Ectodermal cell (in vitro differentiated cells): ENCODE measurements around the gene SAMD13.

ENCODE experiments used
- H3K27ac ChIP-seq: 2 replicates; pipeline ENCODE4 v1.7.0; 2013; ENCODE audit warnings: mild to moderate bottlenecking, low read depth, low read length; ENCODE audit not compliant: insufficient read depth, poor library complexity, severe bottlenecking
- H3K27me3 ChIP-seq: 2 replicates; pipeline ENCODE4 v1.7.0; 2013; ENCODE audit warnings: mild to moderate bottlenecking, low read length; ENCODE audit not compliant: insufficient read depth, control insufficient read depth, poor library complexity, severe bottlenecking
- H3K36me3 ChIP-seq: one replicate; pipeline ENCODE4 v1.7.0; 2013; ENCODE audit warnings: low read length; ENCODE audit not compliant: control insufficient read depth, insufficient read depth
- H3K4me1 ChIP-seq: one replicate; pipeline ENCODE4 v1.7.0; 2013; ENCODE audit warnings: low read length; ENCODE audit not compliant: control insufficient read depth, insufficient read depth
- H3K4me3 ChIP-seq: 2 replicates; pipeline ENCODE4 v1.7.0; 2013; ENCODE audit warnings: low read depth, low read length, control low read depth; ENCODE audit not compliant: insufficient read depth
- H3K9me3 ChIP-seq: 2 replicates; pipeline ENCODE4 v1.7.0; 2013; ENCODE audit warnings: mild to moderate bottlenecking, low read length, moderate library complexity; ENCODE audit not compliant: control insufficient read depth
- WGBS, 2 experiments: methylation state at CpG; one replicate each; pipeline ENCODE4 v1.1.7; 2013; ENCODE audit warnings: missing lambda C conversion rate in 2 of 2; 5-methylcytosine and 5-hydroxymethylcytosine counted together

SAMD13 gene

GRCh38 chr1:84352298-84353106 lies 51.0 kb downstream of the SAMD13 start:
- Histone ChIP-seq H3K36me3 (no peaks in the 10 kb centered on the region), H3K4me1 (no peaks in the 10 kb centered on the region), H3K27ac (no peak overlapping the region), H3K9me3 (no peaks in the 10 kb centered on the region), H3K27me3 (no peaks in the 10 kb centered on the region), H3K4me3 (no peak overlapping the region)
- WGBS, 2 experiments: 90 to 94% methylated on average over 3 of the region's 3 CpGs

DNA sequence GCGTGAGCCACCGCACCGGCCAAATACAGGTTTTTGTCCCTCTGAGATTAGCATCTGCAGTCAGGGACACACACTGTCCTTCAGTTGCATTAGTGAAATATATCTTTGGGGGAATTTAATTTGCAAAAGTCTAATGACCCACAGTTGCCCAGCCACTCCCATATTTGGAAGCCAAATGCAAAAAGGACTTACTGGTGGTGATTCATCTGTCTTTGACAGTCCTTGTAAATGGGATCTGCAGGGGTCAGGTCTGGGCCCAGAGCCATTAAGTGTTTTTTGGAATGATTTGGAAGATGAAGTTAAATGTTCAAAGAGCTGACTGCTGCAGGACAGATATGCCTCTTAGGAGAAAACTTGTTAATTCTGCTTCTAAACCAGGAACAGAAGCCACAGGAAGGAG lies 52.2 kb downstream of the SAMD13 start:
- WGBS, 2 experiments: 92 to 93% methylated on average over 3 of the region's 3 CpGs

DNA sequence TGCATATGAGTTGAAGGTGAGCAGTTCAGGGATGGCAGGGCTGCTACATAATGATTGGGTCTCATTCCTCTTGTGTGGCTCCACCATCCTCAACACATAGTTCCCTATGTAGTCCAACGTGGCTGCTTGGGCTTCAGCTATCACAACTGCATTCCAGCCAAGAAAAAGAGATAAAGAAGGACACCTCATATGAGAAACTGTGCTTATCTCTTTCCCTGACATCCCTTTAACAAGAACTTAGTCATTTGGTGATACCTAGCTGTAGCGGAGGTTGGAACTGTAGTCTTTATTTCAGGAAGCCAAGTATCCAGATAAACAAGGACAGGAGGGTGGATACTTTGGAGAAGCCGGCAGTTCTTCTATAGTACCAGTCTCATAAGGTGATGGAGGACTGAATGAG lies 54.0 kb downstream of the SAMD13 start:
- no peak overlapping the region for H3K4me3 ChIP-seq
- 96 to 97% methylated on average over 3 of the region's 3 CpGs for WGBS, 2 experiments

More for the DNA sequence above, 52.2 kb downstream of the SAMD13 start:
- H3K9me3 ChIP-seq: no peaks in the 10 kb centered on the region
- H3K4me3 ChIP-seq: no peak overlapping the region
- no peaks in the 10 kb centered on the region for H3K36me3 ChIP-seq
- H3K4me1 ChIP-seq: no peaks in the 10 kb centered on the region
- no peaks in the 10 kb centered on the region for H3K27me3 ChIP-seq
- H3K27ac ChIP-seq: no peak overlapping the region

GRCh38 chr1:84356881-84357280 lies 55.4 kb downstream of the SAMD13 start:
- no peaks in the 10 kb centered on the region for H3K4me1 ChIP-seq
- WGBS, 2 experiments: no CpG with 5 or more reads among the region's 1 CpG

More for the DNA sequence above, 54.0 kb downstream of the SAMD13 start:
- no peak overlapping the region for H3K27ac ChIP-seq
- no peaks in the 10 kb centered on the region for H3K9me3 ChIP-seq
- no peaks in the 10 kb centered on the region for H3K4me1 ChIP-seq
- no peaks in the 10 kb centered on the region for H3K36me3 ChIP-seq
- no peaks in the 10 kb centered on the region for H3K27me3 ChIP-seq

GRCh38 chr1:84358695-84359094 lies 57.2 kb downstream of the SAMD13 start:
- Histone ChIP-seq H3K4me3 (no peak overlapping the region), H3K4me1 (no peaks in the 10 kb centered on the region), H3K9me3 (no peaks in the 10 kb centered on the region), H3K27ac (no peak overlapping the region), H3K27me3 (no peaks in the 10 kb centered on the region), H3K36me3 (no peaks in the 10 kb centered on the region)
- WGBS, 2 experiments: 84 to 100% methylated on average over 3 of the region's 4 CpGs

More at GRCh38 chr1:84356881-84357280, 55.4 kb downstream of the SAMD13 start:
- Histone ChIP-seq H3K36me3 (no peaks in the 10 kb centered on the region), H3K9me3 (no peaks in the 10 kb centered on the region), H3K4me3 (no peak overlapping the region), H3K27me3 (no peaks in the 10 kb centered on the region), H3K27ac (no peak overlapping the region)

- Histone ChIP-seq H3K36me3 (no peaks in the 10 kb centered on the region), H3K4me3 (no peak overlapping the region), H3K9me3 (no peaks in the 10 kb centered on the region), H3K27me3 (no peaks in the 10 kb centered on the region), H3K4me1 (no peaks in the 10 kb centered on the region), H3K27ac (no peak overlapping the region)
- WGBS, 2 experiments: 80 to 93% methylated on average over 1 of the region's 1 CpG
These were observed 58.8 kb downstream of the SAMD13 start for GRCh38 chr1:84360316-84360715.

- Histone ChIP-seq H3K9me3 (no peaks in the 10 kb centered on the region), H3K36me3 (no peaks in the 10 kb centered on the region), H3K27ac (no peak overlapping the region), H3K4me1 (no peaks in the 10 kb centered on the region), H3K4me3 (no peak overlapping the region), H3K27me3 (no peaks in the 10 kb centered on the region)
- 95 to 97% methylated on average over 3 of the region's 3 CpGs for WGBS, 2 experiments
These were observed 60.3 kb downstream of the SAMD13 start for GRCh38 chr1:84361796-84362195.

GRCh38 chr1:84363019-84363418 lies 61.5 kb downstream of the SAMD13 start:
- Histone ChIP-seq H3K4me3 (no peak overlapping the region), H3K36me3 (no peaks in the 10 kb centered on the region), H3K27ac (no peak overlapping the region), H3K9me3 (no peaks in the 10 kb centered on the region), H3K4me1 (no peaks in the 10 kb centered on the region), H3K27me3 (no peaks in the 10 kb centered on the region)
- WGBS, 2 experiments: 92 to 93% methylated on average over 5 of the region's 5 CpGs

GRCh38 chr1:84363622-84364021 lies 62.1 kb downstream of the SAMD13 start:
- Histone ChIP-seq H3K36me3 (no peaks in the 10 kb centered on the region), H3K27me3 (no peaks in the 10 kb centered on the region), H3K9me3 (no peaks in the 10 kb centered on the region), H3K4me1 (no peaks in the 10 kb centered on the region), H3K27ac (no peak overlapping the region), H3K4me3 (no peak overlapping the region)
- WGBS, 2 experiments: 94% methylated on average over 5 of the region's 5 CpGs

GRCh38 chr1:84365225-84366221 lies 64.0 kb downstream of the SAMD13 start:
- no peak overlapping the region for H3K27ac ChIP-seq
- H3K9me3 ChIP-seq: no peaks in the 10 kb centered on the region
- H3K27me3 ChIP-seq: no peaks in the 10 kb centered on the region
- H3K4me1 ChIP-seq: no peaks in the 10 kb centered on the region
- WGBS, 2 experiments: 57 to 63% methylated on average over 3 of the region's 3 CpGs
- no peak overlapping the region for H3K4me3 ChIP-seq
- no peaks in the 10 kb centered on the region for H3K36me3 ChIP-seq
